ENCODE results near the gene HS3ST2.
"Not testable (repeated sequence)": the region's sequence is repeated elsewhere in the genome, so short reads cannot be mapped to it uniquely, and the experiment has no call there.

HS3ST2 gene

GRCh38 chr16:22898131-22898530 lies 84.2 kb downstream of the HS3ST2 start:
- no peaks in the 10 kb centered on the region for H3K79me2 ChIP-seq (ENCODE audit: control insufficient read depth, insufficient read depth, low read length)
- H2BK5ac ChIP-seq (ENCODE audit: low read length) = no peak overlapping the region
- no peak overlapping the region for H3K27ac ChIP-seq (ENCODE audit: low read depth, low read length)
- no peaks in the 10 kb centered on the region for H3K79me1 ChIP-seq (ENCODE audit: low read length)
- H3K56ac ChIP-seq (ENCODE audit: low read length) = no peak overlapping the region
- no peak overlapping the region for H4K8ac ChIP-seq (ENCODE audit: low read depth, low read length)
- H3K4me1 ChIP-seq (ENCODE audit: control insufficient read depth, low read depth, low read length) = no peaks in the 10 kb centered on the region
- DNase-seq = no peak
- no peaks in the 10 kb centered on the region for H3K36me3 ChIP-seq (ENCODE audit: control insufficient read depth, insufficient read depth, low read length)
- H3K4me3 ChIP-seq (ENCODE audit: low read length) = no peak overlapping the region
- no peak overlapping the region for H4K5ac ChIP-seq (ENCODE audit: low read length)
- H2AK5ac ChIP-seq (ENCODE audit: low read length) = no peak overlapping the region
- H3K27me3 ChIP-seq (ENCODE audit: insufficient read depth, low read length, poor library complexity) = no peaks in the 10 kb centered on the region
- H3K4me2 ChIP-seq (ENCODE audit: low read length) = no peak overlapping the region
- no peak overlapping the region for H3K4ac ChIP-seq (ENCODE audit: low read depth, low read length)
- no peak overlapping the region for H2BK120ac ChIP-seq (ENCODE audit: low read depth, low read length)
- H3K23ac ChIP-seq (ENCODE audit: low read length) = no peak overlapping the region
- no peak overlapping the region for H2BK15ac ChIP-seq (replicated peaks; ENCODE audit: low read depth)
- no peak overlapping the region for H3K18ac ChIP-seq (ENCODE audit: low read length)
- no peak overlapping the region for H3K9ac ChIP-seq (ENCODE audit: low read length)

- Histone ChIP-seq H3K27me3 (ENCODE audit: insufficient read depth, low read length, poor library complexity) (no peaks in the 10 kb centered on the region), H3K27ac (ENCODE audit: low read depth, low read length) (no peak overlapping the region), H3K4me1 (ENCODE audit: control insufficient read depth, low read depth, low read length) (no peaks in the 10 kb centered on the region), H4K5ac (ENCODE audit: low read length) (no peak overlapping the region), H3K4ac (ENCODE audit: low read depth, low read length) (no peak overlapping the region), H2BK120ac (ENCODE audit: low read depth, low read length) (no peak overlapping the region), H3K4me2 (ENCODE audit: low read length) (peak overlapping the region; percentile 13), H3K4me3 (ENCODE audit: low read length) (no peak overlapping the region), H2BK15ac (replicated peaks; ENCODE audit: low read depth) (no peak overlapping the region), H3K23ac (ENCODE audit: low read length) (no peak overlapping the region), H3K79me2 (ENCODE audit: control insufficient read depth, insufficient read depth, low read length) (no peaks in the 10 kb centered on the region), H2AK5ac (ENCODE audit: low read length) (no peak overlapping the region), H3K9ac (ENCODE audit: low read length) (no peak overlapping the region), H3K18ac (ENCODE audit: low read length) (no peak overlapping the region), H3K36me3 (ENCODE audit: control insufficient read depth, insufficient read depth, low read length) (no peaks in the 10 kb centered on the region), H3K79me1 (ENCODE audit: low read length) (no peaks in the 10 kb centered on the region), H4K8ac (ENCODE audit: low read depth, low read length) (no peak overlapping the region), H2BK5ac (ENCODE audit: low read length) (no peak overlapping the region), H3K56ac (ENCODE audit: low read length) (no peak overlapping the region)
- no CpG with 5 or more reads among the region's 10 CpGs for WGBS (ENCODE audit: extremely low coverage, insufficient coverage, low lambda C conversion rate)
- peak; percentile 93 for DNase-seq
Observed at GRCh38 chr16:22898874-22899348, 84.9 kb downstream of the HS3ST2 start.

- not testable (repeated sequence) for H3K4ac ChIP-seq (ENCODE audit: low read depth, low read length); H3K79me1 ChIP-seq (ENCODE audit: low read length); DNase-seq; H3K4me1 ChIP-seq (ENCODE audit: control insufficient read depth, low read depth, low read length); H3K18ac ChIP-seq (ENCODE audit: low read length); H3K36me3 ChIP-seq (ENCODE audit: control insufficient read depth, insufficient read depth, low read length); H3K79me2 ChIP-seq (ENCODE audit: control insufficient read depth, insufficient read depth, low read length); H2BK120ac ChIP-seq (ENCODE audit: low read depth, low read length); H3K27me3 ChIP-seq (ENCODE audit: insufficient read depth, low read length, poor library complexity); H4K8ac ChIP-seq (ENCODE audit: low read depth, low read length); H3K56ac ChIP-seq (ENCODE audit: low read length); H2BK5ac ChIP-seq (ENCODE audit: low read length); H3K9ac ChIP-seq (ENCODE audit: low read length); H4K5ac ChIP-seq (ENCODE audit: low read length); H3K23ac ChIP-seq (ENCODE audit: low read length); H2AK5ac ChIP-seq (ENCODE audit: low read length); H3K4me3 ChIP-seq (ENCODE audit: low read length); H3K4me2 ChIP-seq (ENCODE audit: low read length); H2BK15ac ChIP-seq (replicated peaks; ENCODE audit: low read depth); H3K27ac ChIP-seq (ENCODE audit: low read depth, low read length)
- no CpG with 5 or more reads among the region's 4 CpGs for WGBS (ENCODE audit: extremely low coverage, insufficient coverage, low lambda C conversion rate)
Observed at GRCh38 chr16:22899567-22899966, 85.6 kb downstream of the HS3ST2 start.

GRCh38 chr16:22900863-22901262 lies 86.9 kb downstream of the HS3ST2 start:
- Histone ChIP-seq H3K27me3 (ENCODE audit: insufficient read depth, low read length, poor library complexity) (no peaks in the 10 kb centered on the region), H3K4me2 (ENCODE audit: low read length) (no peak overlapping the region), H3K18ac (ENCODE audit: low read length) (no peak overlapping the region), H3K79me2 (ENCODE audit: control insufficient read depth, insufficient read depth, low read length) (no peaks in the 10 kb centered on the region), H3K27ac (ENCODE audit: low read depth, low read length) (no peak overlapping the region), H3K4ac (ENCODE audit: low read depth, low read length) (no peak overlapping the region), H4K5ac (ENCODE audit: low read length) (no peak overlapping the region), H3K4me3 (ENCODE audit: low read length) (no peak overlapping the region), H2BK15ac (replicated peaks; ENCODE audit: low read depth) (no peak overlapping the region), H3K4me1 (ENCODE audit: control insufficient read depth, low read depth, low read length) (no peaks in the 10 kb centered on the region), H2AK5ac (ENCODE audit: low read length) (no peak overlapping the region), H2BK120ac (ENCODE audit: low read depth, low read length) (no peak overlapping the region), H4K8ac (ENCODE audit: low read depth, low read length) (no peak overlapping the region), H3K56ac (ENCODE audit: low read length) (no peak overlapping the region), H3K9ac (ENCODE audit: low read length) (no peak overlapping the region), H3K36me3 (ENCODE audit: control insufficient read depth, insufficient read depth, low read length) (no peaks in the 10 kb centered on the region), H3K23ac (ENCODE audit: low read length) (no peak overlapping the region), H2BK5ac (ENCODE audit: low read length) (no peak overlapping the region), H3K79me1 (ENCODE audit: low read length) (no peaks in the 10 kb centered on the region)
- no CpG with 5 or more reads among the region's 6 CpGs for WGBS (ENCODE audit: extremely low coverage, insufficient coverage, low lambda C conversion rate)
- DNase-seq = no peak

- Histone ChIP-seq H3K23ac (ENCODE audit: low read length) (no peak overlapping the region), H3K79me2 (ENCODE audit: control insufficient read depth, insufficient read depth, low read length) (no peaks in the 10 kb centered on the region), H3K79me1 (ENCODE audit: low read length) (no peaks in the 10 kb centered on the region), H3K36me3 (ENCODE audit: control insufficient read depth, insufficient read depth, low read length) (no peaks in the 10 kb centered on the region), H3K27ac (ENCODE audit: low read depth, low read length) (no peak overlapping the region), H2AK5ac (ENCODE audit: low read length) (no peak overlapping the region), H3K56ac (ENCODE audit: low read length) (no peak overlapping the region), H3K18ac (ENCODE audit: low read length) (no peak overlapping the region), H3K4me1 (ENCODE audit: control insufficient read depth, low read depth, low read length) (no peaks in the 10 kb centered on the region), H4K5ac (ENCODE audit: low read length) (no peak overlapping the region), H4K8ac (ENCODE audit: low read depth, low read length) (no peak overlapping the region), H3K4me3 (ENCODE audit: low read length) (no peak overlapping the region), H3K4me2 (ENCODE audit: low read length) (no peak overlapping the region), H3K9ac (ENCODE audit: low read length) (no peak overlapping the region), H3K4ac (ENCODE audit: low read depth, low read length) (no peak overlapping the region), H2BK5ac (ENCODE audit: low read length) (no peak overlapping the region), H3K27me3 (ENCODE audit: insufficient read depth, low read length, poor library complexity) (no peaks in the 10 kb centered on the region), H2BK120ac (ENCODE audit: low read depth, low read length) (no peak overlapping the region), H2BK15ac (replicated peaks; ENCODE audit: low read depth) (no peak overlapping the region)
- DNase-seq = no peak
- no CpG with 5 or more reads among the region's 5 CpGs for WGBS (ENCODE audit: extremely low coverage, insufficient coverage, low lambda C conversion rate)
Observed at GRCh38 chr16:22901563-22901962, 87.6 kb downstream of the HS3ST2 start.

- H2BK120ac ChIP-seq (ENCODE audit: low read depth, low read length) = no peak overlapping the region
- no peak overlapping the region for H3K4me2 ChIP-seq (ENCODE audit: low read length)
- no peak overlapping the region for H3K9ac ChIP-seq (ENCODE audit: low read length)
- H3K79me1 ChIP-seq (ENCODE audit: low read length) = no peaks in the 10 kb centered on the region
- H2AK5ac ChIP-seq (ENCODE audit: low read length) = no peak overlapping the region
- H3K23ac ChIP-seq (ENCODE audit: low read length) = no peak overlapping the region
- no peaks in the 10 kb centered on the region for H3K36me3 ChIP-seq (ENCODE audit: control insufficient read depth, insufficient read depth, low read length)
- peak; percentile 57 for DNase-seq
- H4K8ac ChIP-seq (ENCODE audit: low read depth, low read length) = no peak overlapping the region
- no CpG with 5 or more reads among the region's 2 CpGs for WGBS (ENCODE audit: extremely low coverage, insufficient coverage, low lambda C conversion rate)
- H3K79me2 ChIP-seq (ENCODE audit: control insufficient read depth, insufficient read depth, low read length) = no peaks in the 10 kb centered on the region
- no peaks in the 10 kb centered on the region for H3K4me1 ChIP-seq (ENCODE audit: control insufficient read depth, low read depth, low read length)
- no peak overlapping the region for H3K27ac ChIP-seq (ENCODE audit: low read depth, low read length)
- H3K56ac ChIP-seq (ENCODE audit: low read length) = no peak overlapping the region
- H3K27me3 ChIP-seq (ENCODE audit: insufficient read depth, low read length, poor library complexity) = no peaks in the 10 kb centered on the region
- no peak overlapping the region for H2BK15ac ChIP-seq (replicated peaks; ENCODE audit: low read depth)
- H3K18ac ChIP-seq (ENCODE audit: low read length) = no peak overlapping the region
- no peak overlapping the region for H2BK5ac ChIP-seq (ENCODE audit: low read length)
- H3K4me3 ChIP-seq (ENCODE audit: low read length) = no peak overlapping the region
- no peak overlapping the region for H3K4ac ChIP-seq (ENCODE audit: low read depth, low read length)
- H4K5ac ChIP-seq (ENCODE audit: low read length) = no peak overlapping the region
Observed at GRCh38 chr16:22903716-22904115, 89.8 kb downstream of the HS3ST2 start.
